ENCODE data around the gene LPAR3.
A peak's percentile ranks its signal among the peaks of the same experiment; 100 is the strongest.

LPAR3 gene

DNA sequence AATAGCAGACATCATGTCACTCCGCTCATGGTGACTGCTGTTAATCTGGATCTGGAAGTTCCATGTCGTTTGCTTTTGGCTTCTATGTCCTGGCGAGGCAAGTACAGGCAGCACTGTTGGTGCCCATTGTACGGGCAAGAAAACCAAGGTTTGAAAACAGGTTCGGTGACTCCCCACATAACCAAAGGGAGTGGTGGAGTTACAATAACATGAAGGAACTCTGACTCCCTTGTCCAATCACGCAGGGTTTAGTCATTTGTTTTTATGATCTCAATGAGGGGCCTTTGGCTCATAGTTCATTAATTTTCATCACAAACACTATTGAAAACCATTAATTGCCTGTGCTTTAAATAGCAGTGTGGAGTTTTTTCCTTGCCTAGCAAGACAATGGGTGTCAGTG is 119.8 kb downstream of the LPAR3 start:
- DNase-seq: no peak

DNA sequence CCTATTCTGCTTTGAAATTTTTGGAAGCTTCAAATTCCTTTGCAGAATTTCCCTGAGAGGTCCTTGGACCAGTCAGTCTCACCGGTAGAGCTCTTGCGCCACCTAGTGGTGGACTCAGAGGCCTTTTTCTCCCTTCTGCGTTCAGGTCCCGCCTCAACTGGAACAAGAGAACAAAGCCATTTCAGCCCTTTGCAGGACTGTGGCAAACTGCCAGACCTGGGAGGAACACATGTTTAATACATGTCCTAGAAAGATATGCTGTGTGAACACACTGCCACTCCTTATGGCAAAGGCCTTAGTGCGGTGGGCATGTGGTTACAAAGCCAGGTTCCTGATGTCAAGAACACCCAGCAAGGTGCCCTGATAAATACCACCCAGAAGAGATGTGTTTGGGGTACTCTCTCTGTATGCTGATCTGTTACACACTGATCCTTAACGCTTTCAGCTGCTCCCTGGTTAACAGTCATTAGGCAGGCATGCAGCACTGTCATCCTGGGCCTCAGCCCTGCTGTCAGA is 120.5 kb downstream of the LPAR3 start:
- DNase-seq: peak; percentile 66

- DNase-seq: no peak
These were observed 121.1 kb downstream of the LPAR3 start for GRCh38 chr1:84771895-84772294.

GRCh38 chr1:84770481-84770880 is 122.5 kb downstream of the LPAR3 start:
- DNase-seq: no peak

DNA sequence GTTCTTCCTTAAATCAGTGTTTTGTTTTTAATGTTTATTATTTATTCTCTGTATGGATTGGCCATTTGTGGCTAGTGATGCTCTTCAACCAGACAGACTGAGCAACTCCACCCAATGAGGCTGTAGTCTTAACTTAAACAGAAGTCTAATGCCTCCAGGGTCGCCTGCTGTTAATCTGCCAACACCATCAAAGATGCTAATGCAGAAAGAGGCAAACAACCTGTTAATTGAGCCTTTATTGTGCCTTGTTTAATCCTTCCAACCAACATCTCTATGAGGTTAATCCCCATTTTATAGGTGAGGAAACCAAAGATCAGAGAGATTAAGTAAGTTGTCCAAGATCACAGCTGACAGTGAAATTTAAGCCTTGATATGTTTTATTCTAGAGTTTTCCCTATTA is 123.4 kb downstream of the LPAR3 start:
- no peak for DNase-seq

GRCh38 chr1:84768634-84769033 is 124.4 kb downstream of the LPAR3 start:
- no peak for DNase-seq

DNA sequence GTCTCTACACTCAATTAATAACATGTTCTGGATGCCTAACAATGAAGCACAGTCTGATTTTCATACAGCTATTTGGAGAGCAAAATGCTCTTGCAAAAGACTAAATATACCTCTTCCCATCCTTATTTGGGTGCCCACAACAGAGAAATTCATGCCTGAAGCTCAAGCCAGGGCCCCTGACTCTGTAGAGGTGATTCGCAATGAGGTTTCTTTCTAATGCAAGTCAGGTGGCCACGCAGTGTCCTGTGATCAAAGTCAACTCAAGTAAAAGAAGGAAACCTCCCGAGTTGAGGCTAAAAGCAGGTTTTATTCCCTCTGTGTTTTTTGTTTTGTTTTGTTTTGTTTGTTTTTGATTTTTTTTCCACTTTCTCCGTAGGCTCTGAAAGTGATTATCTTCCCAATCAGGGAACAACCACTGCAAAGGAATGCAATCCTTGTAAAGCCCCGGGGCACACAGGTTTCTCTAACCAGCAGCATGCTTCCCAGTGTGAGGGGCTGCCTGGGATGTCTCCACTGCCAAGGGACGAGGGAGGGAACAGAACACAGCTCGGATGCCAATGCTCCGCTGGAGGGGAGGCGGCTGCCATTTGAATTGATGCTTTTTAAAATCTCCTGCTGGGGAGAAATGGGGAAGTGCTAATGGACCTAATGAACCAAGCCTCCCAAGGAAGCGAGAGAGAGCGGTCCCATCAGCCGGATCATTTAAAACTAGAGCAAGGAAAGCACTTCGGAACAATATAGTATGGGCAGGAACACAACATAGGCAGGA is 128.9 kb downstream of the LPAR3 start:
- DNase-seq: no peak

DNA sequence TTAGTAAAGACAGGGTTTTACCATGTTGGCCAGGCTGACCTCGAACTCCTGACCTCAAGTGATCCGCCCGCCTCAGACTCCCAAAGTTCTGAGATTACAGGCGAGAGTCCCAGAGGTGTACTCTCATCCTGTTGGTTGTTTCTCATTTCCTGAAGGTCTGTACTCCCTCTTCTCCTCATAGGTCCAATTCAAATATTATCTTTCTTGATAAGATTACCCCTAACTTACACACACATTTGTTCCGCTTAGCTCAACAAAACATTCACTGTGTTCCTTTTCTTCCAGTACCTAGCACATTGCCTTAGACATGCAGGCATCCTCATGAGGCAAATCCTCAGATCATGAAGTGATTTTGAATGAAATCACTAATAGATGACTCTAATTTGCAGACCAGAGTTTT is 130.3 kb downstream of the LPAR3 start:
- DNase-seq: no peak
